ENCODE measurements around the gene MAU2.
A peak's percentile ranks its signal among the peaks of the same experiment; 100 is the strongest.
"Not testable (repeated sequence)": the region's sequence is repeated elsewhere in the genome, so short reads cannot be mapped to it uniquely, and the experiment has no call there.

The MAU2 gene

GRCh38 chr19:19385896-19386869, 65.6 kb downstream of the MAU2 start:
- peak; percentile 86 for DNase-seq

- no peak for DNase-seq
Observed at GRCh38 chr19:19387108-19387507, 66.5 kb downstream of the MAU2 start.

GRCh38 chr19:19388568-19389555, 68.2 kb downstream of the MAU2 start:
- no peak for DNase-seq

- not testable (repeated sequence) for DNase-seq
Observed at GRCh38 chr19:19389683-19390082, 69.1 kb downstream of the MAU2 start.

GRCh38 chr19:19394333-19394732, 73.7 kb downstream of the MAU2 start:
- DNase-seq = not testable (repeated sequence)

GRCh38 chr19:19399733-19400433, 79.3 kb downstream of the MAU2 start:
- DNase-seq = no peak

GRCh38 chr19:19402656-19403372, 82.2 kb downstream of the MAU2 start:
- DNase-seq = no peak

- DNase-seq = no peak
Observed at GRCh38 chr19:19403373-19403901, 82.8 kb downstream of the MAU2 start.

GRCh38 chr19:19404879-19405860, 84.5 kb downstream of the MAU2 start, which contains the start of gene GATAD2A:
Gene GATAD2A (plus strand): TSS chr19:19405675. CDS start chr19:19465346, 59,671 bp downstream.
- DNase-seq = peak; percentile 95

GRCh38 chr19:19405971-19406877, 85.6 kb downstream of the MAU2 start:
- DNase-seq = peak; percentile 91

- peak; percentile 60 for DNase-seq
Observed at GRCh38 chr19:19406878-19407632, 86.4 kb downstream of the MAU2 start.

GRCh38 chr19:19407633-19407930, 87.0 kb downstream of the MAU2 start:
- no peak for DNase-seq

All from NCI-H82 (cell line).